Activated CD8-positive, alpha-beta memory T cell treated with anti-CD3 and anti-CD28 coated beads, Interleukin-2, amount 10 ng/mL, durations not matched to agents 7 days and 5 days (primary cell): ENCODE data around the gene ATOX1. TPM values are rescaled to one million over a fixed set of nuclear protein-coding genes. Genes with fewer than 3 reads are reported as not detected.
"Not testable (repeated sequence)": the region's sequence is repeated elsewhere in the genome, so short reads cannot be mapped to it uniquely, and the experiment has no call there.

Source experiments
- ATAC-seq: fragments of 150-1000 bp; cut with Tn5 transposase; one replicate; pipeline ENCODE4 v1.10.0; 2021; ENCODE audit warnings: moderate library complexity
- CTCF ChIA-PET: fragments of 350-600 bp; sonication (Branson Sonifier 250); formaldehyde crosslinking; loops from one replicate; lab custom pipeline; 2021; ENCODE audit warnings: antibody characterized with exemption; lab: Charles Lee
- DNase-seq: peaks from one replicate; pipeline ENCODE4 v3.0.0-alpha.2; 2020
- H3K27ac Mint-ChIP-seq: one replicate; pipeline ENCODE4 v1.8.0; 2021; ENCODE audit warnings: mild to moderate bottlenecking, mixed read lengths
- H3K27me3 Mint-ChIP-seq: one replicate; pipeline ENCODE4 v1.8.0; 2021; ENCODE audit warnings: mixed read lengths
- H3K36me3 Mint-ChIP-seq: one replicate; pipeline ENCODE4 v1.8.0; 2021; ENCODE audit warnings: mild to moderate bottlenecking, mixed read lengths
- H3K4me1 Mint-ChIP-seq: one replicate; pipeline ENCODE4 v1.8.0; 2021; ENCODE audit warnings: mixed read lengths
- H3K4me3 Mint-ChIP-seq: one replicate; pipeline ENCODE4 v1.8.0; 2021; ENCODE audit warnings: mild to moderate bottlenecking, moderate library complexity, mixed read lengths
- H3K9me3 Mint-ChIP-seq: one replicate; pipeline ENCODE4 v1.8.0; 2022; ENCODE audit warnings: low read depth, mixed read lengths
- total RNA-seq, 2 experiments: library from RNA; stranded (reverse); gene quantifications; one replicate each; pipeline ENCODE4 v1.2.3, GENCODE V29; 2021

ATOX1 gene
- total RNA-seq, 2 experiments from 2014 or later = 72.6 to 78.1 TPM

- H3K27ac Mint-ChIP-seq = no peak overlapping the region
- no peaks in the 10 kb centered on the region for H3K27me3 Mint-ChIP-seq
- peaks cover 8% of the 10 kb centered on the region for H3K4me1 Mint-ChIP-seq
- H3K4me3 Mint-ChIP-seq = no peak overlapping the region
- DNase-seq (no peak), ATAC-seq (no peak)
- no peaks in the 10 kb centered on the region for H3K9me3 Mint-ChIP-seq
- CTCF ChIA-PET = interaction anchor here (1.5 to 7.6 kb wide), 10 partner anchors 17 to 292 kb away, joined by 3 to 72 read pairs (median 11); partner anchors contain the start of genes ATOX1, G3BP1 and SLC36A1
- H3K36me3 Mint-ChIP-seq = peaks cover 12% of the 10 kb centered on the region
Measured at GRCh38 chr5:151739395-151739794, 19.0 kb downstream of the ATOX1 start.

DNA sequence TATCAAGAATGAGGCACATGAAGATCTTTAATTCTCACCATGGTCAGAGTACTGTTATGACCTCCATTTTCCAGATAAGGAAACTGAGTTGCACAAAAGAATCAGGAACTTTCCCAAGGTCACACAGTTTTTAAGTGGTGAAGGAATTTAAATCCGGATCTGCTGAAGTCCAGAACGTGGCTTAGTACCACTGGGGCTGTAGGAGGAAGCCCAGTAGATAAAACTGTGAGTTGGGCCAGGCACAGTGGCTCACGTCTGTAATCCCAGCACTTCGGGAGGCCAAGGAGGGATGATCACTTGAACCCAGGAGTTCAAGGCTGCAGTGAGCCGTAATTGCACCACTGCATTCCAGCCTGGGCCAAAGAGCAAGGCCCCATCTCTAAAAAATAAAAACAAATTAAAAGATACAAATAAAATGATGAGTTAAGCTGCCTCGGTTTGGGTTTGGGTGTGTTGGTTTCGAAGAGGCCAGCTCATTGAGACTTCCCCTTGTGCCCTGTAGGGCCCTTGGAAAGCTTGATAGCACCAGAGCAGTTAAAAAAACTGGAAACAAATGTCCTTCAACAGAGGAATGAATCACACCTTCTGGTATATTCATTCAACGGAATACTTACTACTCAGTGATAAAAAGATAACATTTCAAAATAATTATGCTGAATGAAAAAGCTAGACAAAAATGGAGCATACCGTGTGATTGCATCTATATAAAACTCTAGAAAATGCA, 20.1 kb downstream of the ATOX1 start:
- no peak overlapping the region for H3K4me3 Mint-ChIP-seq
- no peak for ATAC-seq
- H3K4me1 Mint-ChIP-seq = peaks cover 4% of the 10 kb centered on the region
- CTCF ChIA-PET = interaction anchor here (0.8 to 7.6 kb wide), 6 partner anchors 18 to 87 kb away, joined by 3 to 72 read pairs (median 10); no protein-coding TSS in a partner anchor
- no peaks in the 10 kb centered on the region for H3K27me3 Mint-ChIP-seq
- H3K9me3 Mint-ChIP-seq = no peaks in the 10 kb centered on the region
- no peak overlapping the region for H3K27ac Mint-ChIP-seq
- no peak for DNase-seq
- H3K36me3 Mint-ChIP-seq = peaks cover 4% of the 10 kb centered on the region

GRCh38 chr5:151737431-151737830, 21.0 kb downstream of the ATOX1 start:
- H3K4me3 Mint-ChIP-seq = no peak overlapping the region
- ATAC-seq (no peak), DNase-seq (no peak)
- no peaks in the 10 kb centered on the region for H3K9me3 Mint-ChIP-seq
- no peaks in the 10 kb centered on the region for H3K27me3 Mint-ChIP-seq
- no peak overlapping the region for H3K27ac Mint-ChIP-seq
- CTCF ChIA-PET = interaction anchor here (0.8 to 2.6 kb wide), 4 partner anchors 18 to 85 kb away, joined by 3 to 10 read pairs (median 5); no protein-coding TSS in a partner anchor
- peaks cover 4% of the 10 kb centered on the region for H3K36me3 Mint-ChIP-seq
- peaks cover 4% of the 10 kb centered on the region for H3K4me1 Mint-ChIP-seq

GRCh38 chr5:151735646-151736045, 22.8 kb downstream of the ATOX1 start:
- ATAC-seq = no peak
- Mint-ChIP-seq H3K4me1 (peaks cover under 1% of the 10 kb centered on the region), H3K4me3 (no peak overlapping the region), H3K9me3 (no peaks in the 10 kb centered on the region), H3K36me3 (peaks cover 4% of the 10 kb centered on the region), H3K27me3 (no peaks in the 10 kb centered on the region), H3K27ac (no peak overlapping the region)
- no peak for DNase-seq
- CTCF ChIA-PET = interaction anchor here (1.0 to 2.6 kb wide), 2 partner anchors 17 to 84 kb away, joined by 5 to 7 read pairs; no protein-coding TSS in a partner anchor

DNA sequence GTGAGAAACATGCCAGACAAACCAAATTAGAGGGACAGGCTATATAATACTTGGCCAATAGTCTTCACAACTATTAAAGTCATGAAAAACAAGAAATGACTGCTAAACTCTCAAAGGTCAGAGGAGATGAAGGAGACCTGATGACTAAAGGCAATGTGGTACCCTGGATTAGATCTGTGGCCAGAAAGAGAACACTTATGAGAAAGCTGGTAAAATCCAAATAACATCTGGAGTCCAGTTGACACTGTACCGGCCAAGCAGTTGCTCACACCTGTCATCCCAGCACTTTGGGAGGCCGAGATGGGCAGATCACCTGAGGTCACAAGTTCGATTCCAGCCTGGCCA, 24.4 kb downstream of the ATOX1 start:
- H3K4me1 Mint-ChIP-seq = peaks cover 6% of the 10 kb centered on the region
- ATAC-seq (no peak), DNase-seq (no peak)
- H3K27ac Mint-ChIP-seq = no peak overlapping the region
- peaks cover 2% of the 10 kb centered on the region for H3K9me3 Mint-ChIP-seq
- no peaks in the 10 kb centered on the region for H3K27me3 Mint-ChIP-seq
- CTCF ChIA-PET = interaction anchor here (0.9 kb wide), 1 partner anchor 37 kb away, joined by 3 read pairs; no protein-coding TSS in a partner anchor
- H3K4me3 Mint-ChIP-seq = no peak overlapping the region
- peaks cover 12% of the 10 kb centered on the region for H3K36me3 Mint-ChIP-seq

GRCh38 chr5:151733358-151734063, 24.9 kb downstream of the ATOX1 start:
- peaks cover 2% of the 10 kb centered on the region for H3K9me3 Mint-ChIP-seq
- no peak for DNase-seq
- H3K4me1 Mint-ChIP-seq = peaks cover 6% of the 10 kb centered on the region
- no peak for ATAC-seq
- H3K4me3 Mint-ChIP-seq = no peak overlapping the region
- H3K27me3 Mint-ChIP-seq = no peaks in the 10 kb centered on the region
- CTCF ChIA-PET = no interaction called here
- H3K36me3 Mint-ChIP-seq = peaks cover 12% of the 10 kb centered on the region
- no peak overlapping the region for H3K27ac Mint-ChIP-seq

DNA sequence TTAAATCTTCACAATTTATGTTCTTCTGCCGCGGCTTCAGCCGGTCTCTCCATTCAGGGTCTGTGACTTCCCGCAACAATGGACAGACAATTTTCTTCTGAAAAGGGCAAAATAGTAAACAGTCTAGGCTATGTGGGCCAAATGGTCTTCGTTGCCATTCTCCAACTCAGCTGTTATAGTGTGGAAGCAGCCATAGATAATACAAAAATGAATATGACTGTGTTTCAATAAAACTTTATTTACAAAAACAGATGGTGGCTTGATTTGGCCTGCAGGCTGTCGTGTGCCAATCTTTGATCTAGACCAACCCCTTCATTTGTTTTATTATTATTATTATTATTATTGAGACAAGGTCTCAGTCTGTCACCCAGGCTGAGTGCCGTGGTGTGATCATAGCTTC, 28.1 kb downstream of the ATOX1 start:
- no peak for ATAC-seq
- CTCF ChIA-PET = interaction anchor here (1.5 kb wide), 1 partner anchor 27 kb away, joined by 3 read pairs; no protein-coding TSS in a partner anchor

DNA sequence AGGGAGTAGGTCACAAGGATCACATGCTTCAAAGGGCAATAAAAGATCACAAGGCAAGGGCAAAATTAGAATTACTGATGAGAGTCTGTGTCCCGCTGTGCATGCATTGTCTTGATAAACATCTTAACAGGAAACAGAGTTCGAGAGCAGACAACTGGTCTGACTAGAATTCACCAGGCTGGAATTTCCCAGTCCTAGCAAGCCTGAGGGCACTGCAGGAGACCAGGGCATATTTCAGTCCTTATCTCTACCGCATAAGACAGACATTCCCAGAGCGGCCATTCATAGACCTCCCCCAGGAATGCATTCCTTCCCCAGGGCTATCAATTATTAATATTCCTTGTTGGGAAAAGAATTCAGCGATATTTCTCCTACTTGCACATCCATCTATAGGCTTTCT, 28.8 kb downstream of the ATOX1 start:
- H3K27ac Mint-ChIP-seq, ATAC-seq, DNase-seq, H3K4me3 Mint-ChIP-seq, H3K27me3 Mint-ChIP-seq, H3K4me1 Mint-ChIP-seq, CTCF ChIA-PET, H3K9me3 Mint-ChIP-seq: not testable (repeated sequence)
- peaks cover 17% of the 10 kb centered on the region for H3K36me3 Mint-ChIP-seq

More for the DNA sequence above, 28.1 kb downstream of the ATOX1 start:
- Mint-ChIP-seq H3K27ac (no peak overlapping the region), H3K9me3 (peaks cover 2% of the 10 kb centered on the region), H3K4me3 (no peak overlapping the region), H3K36me3 (peaks cover 17% of the 10 kb centered on the region), H3K27me3 (no peaks in the 10 kb centered on the region), H3K4me1 (peaks cover 6% of the 10 kb centered on the region)
- DNase-seq = no peak

- ATAC-seq = no peak
- Mint-ChIP-seq H3K36me3 (peaks cover 9% of the 10 kb centered on the region), H3K27me3 (no peaks in the 10 kb centered on the region), H3K9me3 (no peaks in the 10 kb centered on the region), H3K27ac (no peak overlapping the region), H3K4me1 (peaks cover 20% of the 10 kb centered on the region), H3K4me3 (no peak overlapping the region)
- CTCF ChIA-PET = no interaction called here
- DNase-seq = no peak
Measured at GRCh38 chr5:151724360-151724759, 34.1 kb downstream of the ATOX1 start.

DNA sequence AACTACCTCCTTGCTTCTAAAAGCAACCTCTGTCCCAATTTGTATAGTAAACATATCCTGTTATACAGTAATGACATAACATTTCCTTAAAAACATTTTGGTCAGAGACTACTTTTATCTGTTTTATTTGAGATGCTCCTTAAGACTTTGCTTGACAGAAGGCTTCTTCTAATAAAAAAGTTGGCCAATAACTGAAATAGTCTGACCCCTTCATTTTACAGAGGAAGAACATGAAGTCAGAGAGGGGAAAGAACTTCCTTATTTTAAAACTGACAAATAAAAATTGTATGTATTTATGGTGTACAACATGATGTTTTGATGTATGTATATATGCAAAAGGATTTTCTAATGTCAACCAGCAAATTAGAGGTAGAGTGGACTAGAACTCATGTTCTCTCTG, 35.9 kb downstream of the ATOX1 start:
- H3K36me3 Mint-ChIP-seq = no peaks in the 10 kb centered on the region
- CTCF ChIA-PET = interaction anchor here (0.8 to 3.3 kb wide), 3 partner anchors 19 to 71 kb away, joined by 4 to 24 read pairs (median 4); no protein-coding TSS in a partner anchor

GRCh38 chr5:151721812-151722391, 36.5 kb downstream of the ATOX1 start:
- CTCF ChIA-PET = interaction anchor here (0.8 to 3.3 kb wide), 4 partner anchors 19 to 70 kb away, joined by 4 to 24 read pairs (median 4); no protein-coding TSS in a partner anchor
- Mint-ChIP-seq H3K36me3 (no peaks in the 10 kb centered on the region), H3K27me3 (no peaks in the 10 kb centered on the region), H3K4me1 (peaks cover 17% of the 10 kb centered on the region), H3K9me3 (no peaks in the 10 kb centered on the region), H3K4me3 (no peak overlapping the region), H3K27ac (no peak overlapping the region)
- no peak for ATAC-seq
- DNase-seq = no peak

More for the DNA sequence above, 35.9 kb downstream of the ATOX1 start:
- H3K27ac Mint-ChIP-seq = no peak overlapping the region
- H3K4me3 Mint-ChIP-seq = no peak overlapping the region
- no peaks in the 10 kb centered on the region for H3K9me3 Mint-ChIP-seq
- DNase-seq = no peak
- ATAC-seq = no peak
- H3K27me3 Mint-ChIP-seq = no peaks in the 10 kb centered on the region
- H3K4me1 Mint-ChIP-seq = peaks cover 17% of the 10 kb centered on the region

GRCh38 chr5:151721087-151721646, 37.3 kb downstream of the ATOX1 start:
- Mint-ChIP-seq H3K4me3 (no peak overlapping the region), H3K27me3 (no peaks in the 10 kb centered on the region), H3K36me3 (no peaks in the 10 kb centered on the region), H3K27ac (no peak overlapping the region), H3K4me1 (peaks cover 17% of the 10 kb centered on the region), H3K9me3 (no peaks in the 10 kb centered on the region)
- DNase-seq (no peak), ATAC-seq (peak; percentile 45)
- CTCF ChIA-PET = interaction anchor here (0.9 to 3.3 kb wide), 4 partner anchors 20 to 69 kb away, joined by 4 to 24 read pairs (median 8); no protein-coding TSS in a partner anchor

GRCh38 chr5:151720215-151720614, 38.2 kb downstream of the ATOX1 start:
- Mint-ChIP-seq H3K36me3 (no peaks in the 10 kb centered on the region), H3K27ac (no peak overlapping the region), H3K4me1 (peaks cover 17% of the 10 kb centered on the region), H3K27me3 (no peaks in the 10 kb centered on the region), H3K9me3 (no peaks in the 10 kb centered on the region), H3K4me3 (no peak overlapping the region)
- CTCF ChIA-PET = interaction anchor here (0.8 to 3.3 kb wide), 5 partner anchors 16 to 67 kb away, joined by 3 to 24 read pairs (median 7); no protein-coding TSS in a partner anchor
- ATAC-seq = no peak
- no peak for DNase-seq
